Tibial nerve (tissue), 4 donors: ENCODE data around the gene CSNK1D.

Experiments
- EP300 ChIP-seq, 2 donors: sonication (generic); formaldehyde crosslinking; IDR thresholded peaks; one replicate each; pipeline ENCODE4 v1.6.1; 2017; ENCODE audit warnings: antibody characterized with exemption in 2 of 2, mild to moderate bottlenecking in 1 of 2
- TF ChIP-seq, protein P1 (sequence below), 5 experiments: fragments of 200-600 bp in 3 of 5; fragments of 450-650 bp in 2 of 5; sonication (generic) in 3 of 5; IDR thresholded peaks; one replicate each; pipeline ENCODE4 v1.5.1; 2016 to 2019; ENCODE audit warnings: antibody characterized with exemption in 5 of 5, mild to moderate bottlenecking in 3 of 5, moderate library complexity in 2 of 5

DNA sequence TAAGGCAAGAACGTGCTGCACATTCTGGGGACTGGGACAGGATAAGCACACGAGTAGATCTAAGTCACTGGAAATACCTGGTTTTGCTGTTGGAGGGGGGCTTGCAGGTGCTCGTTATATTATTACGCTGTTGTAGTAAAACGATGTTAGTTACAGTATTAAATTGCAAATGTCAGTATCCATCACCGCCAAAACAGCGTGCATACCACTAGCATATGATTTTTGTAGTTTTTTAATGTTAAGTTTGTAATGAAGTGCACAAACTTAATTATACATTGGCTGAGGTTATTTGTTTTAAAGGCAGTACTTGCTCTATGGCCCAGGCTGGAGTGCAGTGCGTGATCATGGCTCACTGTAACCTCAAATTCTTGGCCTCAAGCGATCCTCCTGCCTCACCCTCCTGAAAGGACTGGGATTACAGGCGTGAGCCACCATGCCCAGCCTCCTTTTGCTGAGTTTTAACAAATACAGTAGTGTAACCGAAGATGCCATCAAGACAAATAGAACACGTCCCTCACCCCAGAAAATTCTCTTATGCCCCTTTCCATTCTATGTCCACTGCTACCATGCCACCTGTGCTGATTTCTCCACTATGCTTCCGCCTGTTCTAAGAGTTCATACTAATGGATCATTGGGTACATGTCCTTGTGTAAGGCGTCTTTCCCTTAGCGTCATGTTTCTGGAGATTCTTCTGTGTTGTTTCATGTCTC is 20.7 kb upstream of the CSNK1D start:
- no peak for TF ChIP-seq EP300 (IDR thresholded peaks at IDR 0.05)
- TF ChIP-seq, protein P1, sequence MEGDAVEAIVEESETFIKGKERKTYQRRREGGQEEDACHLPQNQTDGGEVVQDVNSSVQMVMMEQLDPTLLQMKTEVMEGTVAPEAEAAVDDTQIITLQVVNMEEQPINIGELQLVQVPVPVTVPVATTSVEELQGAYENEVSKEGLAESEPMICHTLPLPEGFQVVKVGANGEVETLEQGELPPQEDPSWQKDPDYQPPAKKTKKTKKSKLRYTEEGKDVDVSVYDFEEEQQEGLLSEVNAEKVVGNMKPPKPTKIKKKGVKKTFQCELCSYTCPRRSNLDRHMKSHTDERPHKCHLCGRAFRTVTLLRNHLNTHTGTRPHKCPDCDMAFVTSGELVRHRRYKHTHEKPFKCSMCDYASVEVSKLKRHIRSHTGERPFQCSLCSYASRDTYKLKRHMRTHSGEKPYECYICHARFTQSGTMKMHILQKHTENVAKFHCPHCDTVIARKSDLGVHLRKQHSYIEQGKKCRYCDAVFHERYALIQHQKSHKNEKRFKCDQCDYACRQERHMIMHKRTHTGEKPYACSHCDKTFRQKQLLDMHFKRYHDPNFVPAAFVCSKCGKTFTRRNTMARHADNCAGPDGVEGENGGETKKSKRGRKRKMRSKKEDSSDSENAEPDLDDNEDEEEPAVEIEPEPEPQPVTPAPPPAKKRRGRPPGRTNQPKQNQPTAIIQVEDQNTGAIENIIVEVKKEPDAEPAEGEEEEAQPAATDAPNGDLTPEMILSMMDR (IDR thresholded peaks at IDR 0.05) = no peak
